GM20000 (cell line): Measurements from ENCODE around the gene C19orf85.

ENCODE experiments used
- DNase-seq: peaks from one replicate; pipeline ENCODE4 v3.0.0; 2012; ENCODE audit warnings: low spot score
- TF ChIP-seq, protein P1 (sequence below): IDR thresholded peaks from 2 replicates; pipeline ENCODE4 v1.5.1; 2012; ENCODE audit warnings: mild to moderate bottlenecking, control low read depth; ENCODE audit errors: extremely low read depth, missing control alignments

Gene C19orf85

GRCh38 chr19:55464662-55465054, at the start of gene C19orf85:
Gene C19orf85, minus strand, starts transcription at chr19:55464751. Its CDS starts 197 bp downstream, at chr19:55464554.
- no peak for DNase-seq
- TF ChIP-seq, protein P1, sequence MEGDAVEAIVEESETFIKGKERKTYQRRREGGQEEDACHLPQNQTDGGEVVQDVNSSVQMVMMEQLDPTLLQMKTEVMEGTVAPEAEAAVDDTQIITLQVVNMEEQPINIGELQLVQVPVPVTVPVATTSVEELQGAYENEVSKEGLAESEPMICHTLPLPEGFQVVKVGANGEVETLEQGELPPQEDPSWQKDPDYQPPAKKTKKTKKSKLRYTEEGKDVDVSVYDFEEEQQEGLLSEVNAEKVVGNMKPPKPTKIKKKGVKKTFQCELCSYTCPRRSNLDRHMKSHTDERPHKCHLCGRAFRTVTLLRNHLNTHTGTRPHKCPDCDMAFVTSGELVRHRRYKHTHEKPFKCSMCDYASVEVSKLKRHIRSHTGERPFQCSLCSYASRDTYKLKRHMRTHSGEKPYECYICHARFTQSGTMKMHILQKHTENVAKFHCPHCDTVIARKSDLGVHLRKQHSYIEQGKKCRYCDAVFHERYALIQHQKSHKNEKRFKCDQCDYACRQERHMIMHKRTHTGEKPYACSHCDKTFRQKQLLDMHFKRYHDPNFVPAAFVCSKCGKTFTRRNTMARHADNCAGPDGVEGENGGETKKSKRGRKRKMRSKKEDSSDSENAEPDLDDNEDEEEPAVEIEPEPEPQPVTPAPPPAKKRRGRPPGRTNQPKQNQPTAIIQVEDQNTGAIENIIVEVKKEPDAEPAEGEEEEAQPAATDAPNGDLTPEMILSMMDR, result no peak

- DNase-seq, result no peak
- TF ChIP-seq, protein P1, result no peak
These were observed 43.6 kb upstream of the C19orf85 start for GRCh38 chr19:55508120-55508519.

GRCh38 chr19:55504981-55505380, 40.4 kb upstream of the C19orf85 start:
- TF ChIP-seq, protein P1, result no peak
- no peak for DNase-seq

DNA sequence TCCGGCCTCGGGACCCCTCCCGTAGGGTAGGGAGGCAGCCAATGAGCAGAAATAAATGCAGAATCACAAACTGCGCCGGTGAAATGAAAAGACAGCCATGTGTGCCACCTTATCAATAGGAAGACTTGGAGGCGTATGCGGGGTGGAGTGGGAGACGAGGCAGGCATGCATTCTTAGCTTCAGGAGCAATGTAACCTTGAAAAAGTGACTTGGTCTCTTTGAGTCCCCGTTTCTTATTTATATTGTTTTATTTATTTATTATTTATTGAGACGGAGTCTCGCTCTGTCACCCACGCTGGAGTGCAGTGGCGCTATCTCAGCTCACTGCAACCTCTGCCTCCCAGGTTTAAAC, 39.7 kb upstream of the C19orf85 start:
- DNase-seq, result no peak
- TF ChIP-seq, protein P1, result no peak

DNA sequence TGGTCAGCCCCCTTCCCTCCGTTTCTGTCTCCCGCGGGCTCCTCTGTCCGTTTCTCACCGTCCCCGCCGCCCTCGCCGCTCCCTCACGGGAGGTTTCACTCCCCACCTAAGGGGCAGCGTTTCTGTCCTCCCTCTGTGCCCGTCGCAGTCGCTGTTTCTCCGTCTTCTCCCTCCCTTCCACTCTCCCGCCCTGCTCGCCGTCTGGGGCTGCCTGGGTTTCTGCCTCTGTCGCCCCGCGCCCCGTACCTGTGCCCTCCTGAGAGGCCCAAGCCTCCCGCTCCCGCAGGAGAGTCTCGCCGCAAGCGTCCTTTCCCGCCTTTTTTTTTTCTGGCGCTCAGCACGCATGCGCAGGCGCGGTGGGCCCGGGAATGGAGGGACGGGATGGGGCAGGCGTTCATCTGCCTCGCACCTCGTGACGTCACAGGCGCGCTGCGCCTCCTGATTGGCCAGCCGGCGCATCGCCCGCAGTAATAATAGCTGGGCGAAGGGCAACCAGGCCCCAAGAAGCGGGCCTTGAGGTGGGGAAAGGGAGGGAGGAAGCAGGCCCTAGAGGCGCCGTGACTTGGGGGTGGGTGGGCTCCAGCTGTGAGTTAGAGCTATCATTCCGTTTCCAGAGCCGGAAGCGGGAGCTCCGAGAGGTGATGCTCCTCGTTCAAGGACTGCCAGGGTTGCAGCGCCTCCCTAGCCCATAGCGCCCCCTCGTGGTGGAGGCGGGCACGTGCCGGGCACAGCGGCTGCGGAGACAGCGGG, 39.1 kb upstream of the C19orf85 start:
- TF ChIP-seq, protein P1, result peak; percentile 98
- peak; percentile 98 for DNase-seq

DNA sequence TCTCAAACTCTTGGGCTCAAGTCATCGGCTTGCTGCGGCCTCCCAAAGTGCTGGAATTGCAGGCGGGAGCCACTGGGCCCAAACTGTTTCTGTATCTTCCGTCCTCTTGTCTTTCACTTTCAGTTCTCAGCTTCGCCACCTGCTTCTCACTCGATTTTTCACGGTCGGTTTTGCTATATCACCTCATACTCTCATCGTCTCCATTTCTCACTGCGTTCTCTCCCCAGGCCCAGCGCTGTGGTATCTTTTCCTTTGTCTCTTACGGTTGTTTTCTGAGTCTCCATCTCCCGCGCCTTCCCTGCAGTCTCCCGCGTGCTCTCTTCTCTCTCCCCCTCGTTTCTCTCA, 38.6 kb upstream of the C19orf85 start:
- TF ChIP-seq, protein P1, result no peak
- DNase-seq, result no peak

- no peak for DNase-seq
- TF ChIP-seq, protein P1, result no peak
These were observed 37.8 kb upstream of the C19orf85 start for GRCh38 chr19:55502197-55502952.
